HepG2 (cell line): Measurements from ENCODE around the gene LSMEM2. TPM values are rescaled to one million over a fixed set of nuclear protein-coding genes. Genes with fewer than 3 reads are reported as not detected.
A peak's percentile ranks its signal among the peaks of the same experiment; 100 is the strongest.

Source experiments
- FOXP4 ChIP-seq: sonication (generic); formaldehyde crosslinking; IDR thresholded peaks from 2 replicates; pipeline ENCODE4 v1.4.0; 2020; ENCODE audit warnings: missing genetic modification reagents
- GPBP1L1 ChIP-seq: sonication (generic); formaldehyde crosslinking; IDR thresholded peaks from 2 replicates; pipeline ENCODE4 v1.5.0; 2020; ENCODE audit warnings: mild to moderate bottlenecking, missing genetic modification reagents
- HNRNPL ChIP-seq: fragments of 200-400 bp; formaldehyde crosslinking; IDR thresholded peaks from 2 replicates; pipeline ENCODE4 v1.6.1; 2017; ENCODE audit warnings: mild to moderate bottlenecking, low read depth, low read length
- JUNB ChIP-seq: sonication (generic); formaldehyde crosslinking; IDR thresholded peaks from 2 replicates; pipeline ENCODE4 v1.8.0; 2022; ENCODE audit warnings: missing genetic modification reagents, mild to moderate bottlenecking, borderline replicate concordance
- MEIS2 ChIP-seq: sonication (generic); formaldehyde crosslinking; IDR thresholded peaks from 2 replicates; pipeline ENCODE4 v1.9.0; 2021; ENCODE audit warnings: mild to moderate bottlenecking, missing genetic modification reagents
- SIX1 ChIP-seq: sonication (generic); formaldehyde crosslinking; IDR thresholded peaks from 2 replicates; pipeline ENCODE4 v1.4.0; 2020; ENCODE audit warnings: missing genetic modification reagents, borderline replicate concordance
- SRY ChIP-seq: sonication (generic); formaldehyde crosslinking; IDR thresholded peaks from 2 replicates; pipeline ENCODE4 v1.8.0; 2022; ENCODE audit warnings: mild to moderate bottlenecking, missing genetic modification reagents
- ZBTB10 ChIP-seq: sonication (generic); formaldehyde crosslinking; IDR thresholded peaks from 2 replicates; pipeline ENCODE4 v1.4.0; 2020; ENCODE audit warnings: missing genetic modification reagents, borderline replicate concordance
- ZNF142 ChIP-seq: sonication (generic); formaldehyde crosslinking; IDR thresholded peaks from 2 replicates; pipeline ENCODE4 v1.4.0; 2020; ENCODE audit warnings: missing genetic modification reagents
- ZNF260 ChIP-seq: sonication (generic); formaldehyde crosslinking; IDR thresholded peaks from 2 replicates; pipeline ENCODE4 v1.4.0; 2020; ENCODE audit warnings: missing genetic modification reagents, low read depth, mild to moderate bottlenecking, borderline replicate concordance
- ZNF282 ChIP-seq: fragments of 450-650 bp; IDR thresholded peaks from 2 replicates; pipeline ENCODE4 v1.6.1; 2018; ENCODE audit not compliant: partially characterized antibody
- ZNF749 ChIP-seq: sonication (generic); formaldehyde crosslinking; IDR thresholded peaks from 2 replicates; pipeline ENCODE4 v1.8.0; 2022; ENCODE audit warnings: mild to moderate bottlenecking, missing genetic modification reagents, moderate library complexity, borderline replicate concordance
- polyA plus RNA-seq, 8 experiments: library from polyadenylated mRNA; depleted of rRNA in 3 of 8; stranded (reverse) in 7 of 8; unstranded in 1 of 8; fragments of >200 nt; fragmentation: Illumina TruSeq in 4 of 8; extraction: Trizol in 4 of 8; gene quantifications; 2 replicates each; pipeline versions ENCODE4 v1.2.1 to v1.2.3, GENCODE V29; 2011 to 2016; ENCODE audit warnings: low read depth in 4 of 8, missing spikeins in 1 of 8, mixed read lengths in 1 of 8; ENCODE audit not compliant: insufficient read depth in 1 of 8
- total RNA-seq, 5 experiments: library from RNA; depleted of rRNA; stranded (reverse); fragments of >200 nt; fragmentation: Illumina TruSeq; extraction: Trizol; gene quantifications; 2 replicates each; pipeline ENCODE4 v1.2.3, GENCODE V29; 2016; ENCODE audit warnings: low read depth in 1 of 5

LSMEM2 gene
- total and polyA plus RNA-seq, 2 of the 13 experiments (the other 11 are each of a cell fraction or from before 2014, with no cell fraction given) = 0.07 to 0.41 TPM

GRCh38 chr3:50337175-50337861, 58.4 kb downstream of the LSMEM2 start (continued):
- peak; percentile 62; the same call in 1 of the 2 replicates for TF ChIP-seq ZBTB10
- no peak for TF ChIP-seq ZNF749
- peak; percentile 48 for TF ChIP-seq SIX1
- TF ChIP-seq ZNF282 = no peak
- TF ChIP-seq JUNB (CRISPR knock-in tag) = 0 out of 2 replicates have a peak, but pooled peaks have one; percentile 56
- TF ChIP-seq ZNF142 = 0 out of 2 replicates have a peak, but pooled peaks have one; percentile 6
- no peak for TF ChIP-seq GPBP1L1 (CRISPR knock-in tag)
- TF ChIP-seq HNRNPL = no peak
- TF ChIP-seq MEIS2 = peak; percentile 86; the same call in 1 of the 2 replicates
- TF ChIP-seq FOXP4 = peak; percentile 25; the same call in 1 of the 2 replicates
- TF ChIP-seq SRY = peak; percentile 91; the same call in 1 of the 2 replicates
- TF ChIP-seq ZNF260 = no peak
